ENCODE data around the gene ZNF19.

Gene ZNF19

GRCh38 chr16:71440669-71441347 lies 48.3 kb downstream of the ZNF19 start:
- no peaks in the 10 kb centered on the region for H3F3A ChIP-seq (ENCODE audit: insufficient read depth, low read length)
- H3K27me3 ChIP-seq (replicated peaks; ENCODE audit: insufficient read depth, low read length) = peaks cover 22% of the 10 kb centered on the region
- H3K9me2 ChIP-seq (replicated peaks; ENCODE audit: insufficient read depth, low read length) = no peaks in the 10 kb centered on the region
- no peak overlapping the region for H3K4me3 ChIP-seq (ENCODE audit: low read length)
- H2AFZ ChIP-seq (ENCODE audit: low read length) = no peak overlapping the region
- no peaks in the 10 kb centered on the region for H4K20me1 ChIP-seq (ENCODE audit: insufficient read depth, low read length)
- no peak overlapping the region for H3K4me2 ChIP-seq (ENCODE audit: low read depth, low read length)
- H3K27ac ChIP-seq (ENCODE audit: low read length) = no peak overlapping the region
- H3K36me3 ChIP-seq (replicated peaks; ENCODE audit: insufficient read depth, low read length) = no peaks in the 10 kb centered on the region
- no peaks in the 10 kb centered on the region for H3K4me1 ChIP-seq (ENCODE audit: low read length)
- H3K9ac ChIP-seq (ENCODE audit: low read length) = no peak overlapping the region
- H3K9me3 ChIP-seq (replicated peaks; ENCODE audit: insufficient read depth, low read length) = no peaks in the 10 kb centered on the region
- no peaks in the 10 kb centered on the region for H3K79me2 ChIP-seq (ENCODE audit: low read length)
- DNase-seq = no peak
- no peak for TF ChIP-seq EZH2phosphoT487 (IDR thresholded peaks at IDR 0.05; ENCODE audit: low read length)
- TF ChIP-seq, protein P1, sequence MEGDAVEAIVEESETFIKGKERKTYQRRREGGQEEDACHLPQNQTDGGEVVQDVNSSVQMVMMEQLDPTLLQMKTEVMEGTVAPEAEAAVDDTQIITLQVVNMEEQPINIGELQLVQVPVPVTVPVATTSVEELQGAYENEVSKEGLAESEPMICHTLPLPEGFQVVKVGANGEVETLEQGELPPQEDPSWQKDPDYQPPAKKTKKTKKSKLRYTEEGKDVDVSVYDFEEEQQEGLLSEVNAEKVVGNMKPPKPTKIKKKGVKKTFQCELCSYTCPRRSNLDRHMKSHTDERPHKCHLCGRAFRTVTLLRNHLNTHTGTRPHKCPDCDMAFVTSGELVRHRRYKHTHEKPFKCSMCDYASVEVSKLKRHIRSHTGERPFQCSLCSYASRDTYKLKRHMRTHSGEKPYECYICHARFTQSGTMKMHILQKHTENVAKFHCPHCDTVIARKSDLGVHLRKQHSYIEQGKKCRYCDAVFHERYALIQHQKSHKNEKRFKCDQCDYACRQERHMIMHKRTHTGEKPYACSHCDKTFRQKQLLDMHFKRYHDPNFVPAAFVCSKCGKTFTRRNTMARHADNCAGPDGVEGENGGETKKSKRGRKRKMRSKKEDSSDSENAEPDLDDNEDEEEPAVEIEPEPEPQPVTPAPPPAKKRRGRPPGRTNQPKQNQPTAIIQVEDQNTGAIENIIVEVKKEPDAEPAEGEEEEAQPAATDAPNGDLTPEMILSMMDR (IDR thresholded peaks at IDR 0.05; ENCODE audit: low read length) = peak; percentile 37

GRCh38 chr16:71439523-71439922 lies 49.6 kb downstream of the ZNF19 start:
- TF ChIP-seq EZH2 (optimal IDR thresholded peaks at IDR 0.05; ENCODE audit: low read depth, low read length) (no peak), EZH2phosphoT487 (IDR thresholded peaks at IDR 0.05; ENCODE audit: low read length) (no peak)
- TF ChIP-seq, protein P1 (IDR thresholded peaks at IDR 0.05; ENCODE audit: low read length) = no peak
- H3K4me1 ChIP-seq (ENCODE audit: low read length) = no peaks in the 10 kb centered on the region
- H3K9me3 ChIP-seq (replicated peaks; ENCODE audit: insufficient read depth, low read length) = no peaks in the 10 kb centered on the region
- no peak overlapping the region for H3K4me2 ChIP-seq (ENCODE audit: low read depth, low read length)
- no peaks in the 10 kb centered on the region for H4K20me1 ChIP-seq (ENCODE audit: insufficient read depth, low read length)
- H3K27me3 ChIP-seq (replicated peaks; ENCODE audit: insufficient read depth, low read length) = peaks cover 22% of the 10 kb centered on the region
- no peak overlapping the region for H3K27ac ChIP-seq (ENCODE audit: low read length)
- H3K9me2 ChIP-seq (replicated peaks; ENCODE audit: insufficient read depth, low read length) = no peaks in the 10 kb centered on the region
- H3K4me3 ChIP-seq (ENCODE audit: low read length) = no peak overlapping the region
- no peaks in the 10 kb centered on the region for H3K36me3 ChIP-seq (replicated peaks; ENCODE audit: insufficient read depth, low read length)
- DNase-seq = no peak
- H2AFZ ChIP-seq (ENCODE audit: low read length) = no peak overlapping the region
- no peaks in the 10 kb centered on the region for H3F3A ChIP-seq (ENCODE audit: insufficient read depth, low read length)
- no peaks in the 10 kb centered on the region for H3K79me2 ChIP-seq (ENCODE audit: low read length)
- H3K9ac ChIP-seq (ENCODE audit: low read length) = no peak overlapping the region

GRCh38 chr16:71436473-71436872 lies 52.7 kb downstream of the ZNF19 start:
- Histone ChIP-seq H3K27ac (ENCODE audit: low read length) (no peak overlapping the region), H3K9ac (ENCODE audit: low read length) (no peak overlapping the region), H3K27me3 (replicated peaks; ENCODE audit: insufficient read depth, low read length) (peaks cover 24% of the 10 kb centered on the region), H3K79me2 (ENCODE audit: low read length) (no peaks in the 10 kb centered on the region), H3K4me3 (ENCODE audit: low read length) (no peak overlapping the region), H3K36me3 (replicated peaks; ENCODE audit: insufficient read depth, low read length) (no peaks in the 10 kb centered on the region), H3K9me2 (replicated peaks; ENCODE audit: insufficient read depth, low read length) (no peaks in the 10 kb centered on the region), H3K9me3 (replicated peaks; ENCODE audit: insufficient read depth, low read length) (no peaks in the 10 kb centered on the region), H3F3A (ENCODE audit: insufficient read depth, low read length) (no peaks in the 10 kb centered on the region), H4K20me1 (ENCODE audit: insufficient read depth, low read length) (no peaks in the 10 kb centered on the region), H3K4me1 (ENCODE audit: low read length) (no peaks in the 10 kb centered on the region), H2AFZ (ENCODE audit: low read length) (no peak overlapping the region), H3K4me2 (ENCODE audit: low read depth, low read length) (no peak overlapping the region)
- no peak for DNase-seq
- TF ChIP-seq EZH2 (optimal IDR thresholded peaks at IDR 0.05; ENCODE audit: low read depth, low read length) (no peak), EZH2phosphoT487 (IDR thresholded peaks at IDR 0.05; ENCODE audit: low read length) (no peak)
- TF ChIP-seq, protein P1 (IDR thresholded peaks at IDR 0.05; ENCODE audit: low read length) = no peak
